ENCODE results near the gene HOXB9. TPM values are rescaled to one million over a fixed set of nuclear protein-coding genes. Genes with fewer than 3 reads are reported as not detected.

Gene HOXB9
- total RNA-seq, 2 donors from 2014 or later, result not detected

- Histone ChIP-seq H3K4me3 (ENCODE audit: low read length) (no peak overlapping the region), H3K27me3 (ENCODE audit: control insufficient read depth, insufficient read depth, low read length, poor library complexity, severe bottlenecking) (peaks cover 100% of the 10 kb centered on the region), H3K9ac (ENCODE audit: extremely low read depth, low read length, poor library complexity, severe bottlenecking) (no peak overlapping the region), H3K27ac (ENCODE audit: low read depth, low read length) (no peak overlapping the region), H3K4me1 (ENCODE audit: control insufficient read depth, insufficient read depth, low read length) (no peaks in the 10 kb centered on the region), H3K9me3 (ENCODE audit: control insufficient read depth, low read length) (no peaks in the 10 kb centered on the region), H3K36me3 (ENCODE audit: control insufficient read depth, insufficient read depth, low read length) (no peaks in the 10 kb centered on the region)
- no peaks in the 10 kb centered on the region for H3K36me3 Mint-ChIP-seq (ENCODE audit: low read depth)
- H3K27me3 Mint-ChIP-seq (ENCODE audit: insufficient read depth), result peaks cover 100% of the 10 kb centered on the region
- no peak for TF ChIP-seq CTCF (conservative IDR thresholded peaks at IDR 0.05)
- H3K4me1 Mint-ChIP-seq, result peaks cover 16% of the 10 kb centered on the region
- DNase-seq, result peak; percentile 83
- peak overlapping the region; percentile 32 for H3K4me3 Mint-ChIP-seq
- H3K9me3 Mint-ChIP-seq, result no peaks in the 10 kb centered on the region
- H3K27ac Mint-ChIP-seq, result no peak overlapping the region
- 2 to 4% methylated on average over 24 to 67 of the region's 68 CpGs for WGBS, 2 experiments (ENCODE audit: insufficient coverage in 1 of 2, insufficient read length in 1 of 2)
These were observed 28.2 kb downstream of the HOXB9 start for GRCh38 chr17:48597778-48598631.

- H3K27ac ChIP-seq (ENCODE audit: low read depth, low read length), result no peak overlapping the region
- H3K4me1 ChIP-seq (ENCODE audit: control insufficient read depth, insufficient read depth, low read length), result no peaks in the 10 kb centered on the region
- Mint-ChIP-seq H3K36me3 (ENCODE audit: low read depth) (no peaks in the 10 kb centered on the region), H3K4me3 (peak overlapping the region; percentile 32), H3K4me1 (peaks cover 16% of the 10 kb centered on the region), H3K9me3 (no peaks in the 10 kb centered on the region), H3K27me3 (ENCODE audit: insufficient read depth) (peaks cover 100% of the 10 kb centered on the region), H3K27ac (no peak overlapping the region)
- H3K9ac ChIP-seq (ENCODE audit: extremely low read depth, low read length, poor library complexity, severe bottlenecking), result no peak overlapping the region
- H3K9me3 ChIP-seq (ENCODE audit: control insufficient read depth, low read length), result no peaks in the 10 kb centered on the region
- peaks cover 100% of the 10 kb centered on the region for H3K27me3 ChIP-seq (ENCODE audit: control insufficient read depth, insufficient read depth, low read length, poor library complexity, severe bottlenecking)
- peak; percentile 65 for DNase-seq
- H3K4me3 ChIP-seq (ENCODE audit: low read length), result no peak overlapping the region
- no peak for TF ChIP-seq CTCF (conservative IDR thresholded peaks at IDR 0.05)
- 3 to 6% methylated on average over 7 to 16 of the region's 16 CpGs for WGBS, 2 experiments (ENCODE audit: insufficient coverage in 1 of 2, insufficient read length in 1 of 2)
- H3K36me3 ChIP-seq (ENCODE audit: control insufficient read depth, insufficient read depth, low read length), result no peaks in the 10 kb centered on the region
These were observed 28.7 kb downstream of the HOXB9 start for GRCh38 chr17:48597528-48597777.

GRCh38 chr17:48596735-48597527 lies 29.2 kb downstream of the HOXB9 start:
- H3K9ac ChIP-seq (ENCODE audit: extremely low read depth, low read length, poor library complexity, severe bottlenecking), result no peak overlapping the region
- Mint-ChIP-seq H3K4me1 (peaks cover 16% of the 10 kb centered on the region), H3K27ac (no peak overlapping the region), H3K4me3 (no peak overlapping the region), H3K27me3 (ENCODE audit: insufficient read depth) (peaks cover 100% of the 10 kb centered on the region), H3K36me3 (ENCODE audit: low read depth) (no peaks in the 10 kb centered on the region), H3K9me3 (no peaks in the 10 kb centered on the region)
- H3K36me3 ChIP-seq (ENCODE audit: control insufficient read depth, insufficient read depth, low read length), result no peaks in the 10 kb centered on the region
- no peaks in the 10 kb centered on the region for H3K9me3 ChIP-seq (ENCODE audit: control insufficient read depth, low read length)
- no peak overlapping the region for H3K4me3 ChIP-seq (ENCODE audit: low read length)
- H3K4me1 ChIP-seq (ENCODE audit: control insufficient read depth, insufficient read depth, low read length), result no peaks in the 10 kb centered on the region
- no peak for DNase-seq
- H3K27me3 ChIP-seq (ENCODE audit: control insufficient read depth, insufficient read depth, low read length, poor library complexity, severe bottlenecking), result peaks cover 100% of the 10 kb centered on the region
- 12 to 14% methylated on average over 12 to 24 of the region's 26 CpGs for WGBS, 2 experiments (ENCODE audit: insufficient coverage in 1 of 2, insufficient read length in 1 of 2)
- H3K27ac ChIP-seq (ENCODE audit: low read depth, low read length), result no peak overlapping the region
- TF ChIP-seq CTCF (conservative IDR thresholded peaks at IDR 0.05), result no peak

All from endodermal cell (in vitro differentiated cells).